Transverse colon (tissue), 4 donors: ENCODE results near the gene ATP9B. TPM values are rescaled to one million over a fixed set of nuclear protein-coding genes. Genes with fewer than 3 reads are reported as not detected.

Experiments used
- DNase-seq: peaks from one replicate; pipeline ENCODE4 v3.0.0-alpha.2; 2019
- H3K27ac ChIP-seq, 4 donors: fragments of 200-600 bp; sonication (generic); 2 replicates each; pipeline ENCODE4 v1.5.1; 2016 to 2018; ENCODE audit warnings: inconsistent platforms in 4 of 4
- H3K27me3 ChIP-seq: fragments of 200-600 bp; sonication (generic); 2 replicates; pipeline ENCODE4 v1.5.1; 2017; ENCODE audit warnings: inconsistent platforms
- H3K36me3 ChIP-seq, 4 donors: fragments of 200-600 bp; sonication (generic); 2 replicates each; pipeline ENCODE4 v1.5.1; 2017 to 2019; ENCODE audit warnings: inconsistent platforms in 4 of 4
- H3K4me1 ChIP-seq, 4 donors: fragments of 200-600 bp; sonication (generic); 2 replicates each; pipeline ENCODE4 v1.5.1; 2017 to 2020; ENCODE audit warnings: inconsistent platforms in 4 of 4
- H3K4me3 ChIP-seq, 4 donors: fragments of 200-600 bp; sonication (generic); 1 replicate in 1 of 4; 2 replicates in 3 of 4; pipeline versions ENCODE4 v1.5.1 to v1.6.1; 2017 to 2019; ENCODE audit warnings: inconsistent platforms in 4 of 4
- H3K9me3 ChIP-seq, 2 donors: fragments of 200-600 bp; sonication (generic); 2 replicates each; pipeline ENCODE4 v1.5.1; 2017 to 2019; ENCODE audit warnings: inconsistent platforms in 2 of 2
- EP300 ChIP-seq: sonication (generic); formaldehyde crosslinking; IDR thresholded peaks from one replicate; pipeline ENCODE4 v1.6.1; 2017; ENCODE audit warnings: antibody characterized with exemption, low read depth
- POLR2A ChIP-seq: fragments of 450-650 bp; IDR thresholded peaks from one replicate; pipeline ENCODE4 v1.6.1; 2016; ENCODE audit warnings: antibody characterized with exemption, mild to moderate bottlenecking, moderate library complexity
- POLR2AphosphoS5 ChIP-seq, 3 donors: sonication (generic); formaldehyde crosslinking; IDR thresholded peaks; one replicate each; pipeline ENCODE4 v1.6.1; 2016; ENCODE audit warnings: antibody characterized with exemption in 3 of 3
- WGBS, 2 donors: methylation state at CpG; one replicate each; pipeline ENCODE4 v1.1.5; 2018; ENCODE audit warnings: low coverage in 1 of 2; 5-methylcytosine and 5-hydroxymethylcytosine counted together
- in situ Hi-C, 4 donors: fragments of 200-750 bp; cut with MboI; loops; one replicate each; pipeline versions ENCODE4 v1.15.0 to v1.15.1; 2017; ENCODE audit warnings: low sequenced_read_pairs in 3 of 4, low pct_ligation_motif_present in 1 of 4, low pct_unique_long_range_greater_than_20kb in 1 of 4
- intact Hi-C: fragments of 100-400 bp; cut with DNase I; formaldehyde crosslinking; loops from one replicate; pipeline ENCODE4 v1.15.1; 2023; ENCODE audit warnings: low total_unique reads
- total RNA-seq, 4 donors: library from RNA; depleted of rRNA; stranded (reverse); fragments of >200 nt; gene quantifications; one replicate each; pipeline ENCODE4 v1.1.0, GENCODE V29; 2016
- TF ChIP-seq, protein P1 (sequence below), 5 experiments: fragments of 200-600 bp in 3 of 5; fragments of 450-650 bp in 2 of 5; sonication (generic) in 3 of 5; IDR thresholded peaks; 1 replicate in 2 of 5; 2 replicates in 3 of 5; pipeline ENCODE4 v1.5.1; 2016 to 2017; ENCODE audit warnings: antibody characterized with exemption in 5 of 5, inconsistent platforms in 3 of 5, mild to moderate bottlenecking in 2 of 5, moderate library complexity in 1 of 5

Gene ATP9B
- total RNA-seq, 4 donors from 2014 or later = 36.3 to 70.3 (median 41.6) TPM

DNA sequence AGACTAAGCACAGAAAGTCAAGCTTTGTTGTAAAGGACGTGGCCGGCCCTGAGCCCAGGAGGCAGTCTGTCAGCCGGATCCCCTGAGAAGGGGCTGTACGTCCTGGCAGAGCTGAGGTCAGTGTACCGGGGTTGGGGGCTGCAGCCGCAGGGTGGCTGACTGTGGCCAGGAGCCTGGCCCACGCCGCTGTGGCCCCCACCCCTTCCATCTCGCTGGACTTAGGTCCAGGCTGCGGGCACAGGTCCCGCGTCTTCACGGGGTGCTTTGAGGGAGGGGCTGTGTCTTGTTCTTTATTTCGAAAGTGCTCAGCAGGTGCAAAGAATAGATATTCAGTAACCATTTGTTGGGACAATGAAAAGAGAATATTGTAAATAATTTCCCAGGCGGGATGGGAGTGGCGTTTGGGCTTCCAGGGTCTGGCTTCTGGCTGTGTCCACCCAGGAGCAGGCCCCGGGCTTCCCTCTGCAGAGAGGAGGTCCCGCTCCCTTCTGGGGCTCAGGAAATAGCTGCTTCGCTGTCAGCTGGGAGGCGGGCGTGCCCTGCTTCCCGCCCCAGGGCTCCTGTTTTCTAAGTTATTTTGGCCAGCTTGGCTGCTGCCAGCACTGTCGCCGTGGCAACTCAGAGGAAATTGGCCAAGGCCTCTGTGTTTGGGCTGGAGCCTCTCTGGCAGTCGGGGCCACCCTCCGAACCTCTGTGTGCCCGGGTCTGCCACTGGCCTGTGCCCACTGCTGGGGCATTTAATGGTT is 334.0 kb downstream of the ATP9B start:
- DNase-seq = peak; percentile 42
- WGBS, 2 donors = 39 to 67% methylated on average over 3 to 27 of the region's 27 CpGs
- Histone ChIP-seq H3K27ac (peak overlapping the region; percentile 14 to 86 (median 64)), H3K27me3 (peaks cover 48% of the 10 kb centered on the region), H3K9me3 (no peaks in the 10 kb centered on the region), H3K4me3 (no peak overlapping the region), H3K36me3 (no peaks in the 10 kb centered on the region), H3K4me1 (peaks cover 13 to 42% (median 30%) of the 10 kb centered on the region in 4 donors)
- TF ChIP-seq EP300 = no peak
- TF ChIP-seq POLR2AphosphoS5 (IDR thresholded peaks at IDR 0.05) = no peak
- TF ChIP-seq POLR2A = no peak
- TF ChIP-seq, protein P1, sequence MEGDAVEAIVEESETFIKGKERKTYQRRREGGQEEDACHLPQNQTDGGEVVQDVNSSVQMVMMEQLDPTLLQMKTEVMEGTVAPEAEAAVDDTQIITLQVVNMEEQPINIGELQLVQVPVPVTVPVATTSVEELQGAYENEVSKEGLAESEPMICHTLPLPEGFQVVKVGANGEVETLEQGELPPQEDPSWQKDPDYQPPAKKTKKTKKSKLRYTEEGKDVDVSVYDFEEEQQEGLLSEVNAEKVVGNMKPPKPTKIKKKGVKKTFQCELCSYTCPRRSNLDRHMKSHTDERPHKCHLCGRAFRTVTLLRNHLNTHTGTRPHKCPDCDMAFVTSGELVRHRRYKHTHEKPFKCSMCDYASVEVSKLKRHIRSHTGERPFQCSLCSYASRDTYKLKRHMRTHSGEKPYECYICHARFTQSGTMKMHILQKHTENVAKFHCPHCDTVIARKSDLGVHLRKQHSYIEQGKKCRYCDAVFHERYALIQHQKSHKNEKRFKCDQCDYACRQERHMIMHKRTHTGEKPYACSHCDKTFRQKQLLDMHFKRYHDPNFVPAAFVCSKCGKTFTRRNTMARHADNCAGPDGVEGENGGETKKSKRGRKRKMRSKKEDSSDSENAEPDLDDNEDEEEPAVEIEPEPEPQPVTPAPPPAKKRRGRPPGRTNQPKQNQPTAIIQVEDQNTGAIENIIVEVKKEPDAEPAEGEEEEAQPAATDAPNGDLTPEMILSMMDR (IDR thresholded peaks at IDR 0.05) = no peak
- in situ Hi-C loops = no loop called here
- intact Hi-C loops = no loop called here

DNA sequence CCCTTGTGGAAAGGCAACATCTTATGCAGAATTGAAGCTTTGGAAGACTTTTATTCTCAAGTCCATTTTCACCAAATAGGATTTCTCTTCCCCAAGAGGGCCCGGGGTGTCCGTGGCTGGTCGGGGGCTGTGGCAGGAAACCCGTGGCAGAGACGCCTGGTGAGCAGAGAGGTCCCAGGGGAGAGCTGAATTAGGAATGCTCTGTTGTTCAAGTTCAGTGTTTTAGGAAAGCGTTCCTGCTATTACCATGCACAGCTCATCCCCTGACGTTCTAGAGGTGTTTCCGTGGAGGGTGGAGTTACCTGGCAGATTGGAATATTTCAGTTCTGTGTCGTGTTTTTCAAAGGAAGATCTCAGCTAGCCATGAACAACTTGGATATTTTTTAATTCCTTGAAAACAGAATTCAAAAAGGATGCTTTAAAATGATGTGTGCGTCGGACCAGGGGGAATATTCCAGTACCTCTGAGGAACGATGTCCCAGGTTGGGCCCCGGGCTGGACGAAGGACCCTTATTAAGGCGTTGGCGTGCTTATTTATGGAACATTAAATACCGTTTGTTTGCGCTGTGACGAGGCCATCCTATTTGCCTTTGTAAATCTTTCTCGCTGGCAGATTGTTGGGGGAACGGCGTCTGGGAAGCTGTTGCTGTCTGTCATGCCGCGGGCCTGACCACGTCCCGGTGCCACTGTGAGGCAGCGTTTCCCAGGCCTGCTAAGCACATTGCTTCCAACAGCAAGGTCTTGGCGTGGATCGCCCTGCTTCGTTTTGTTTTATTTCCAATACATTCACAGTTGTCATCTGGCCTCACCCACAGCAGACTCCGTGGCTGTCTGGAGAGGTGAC is 334.8 kb downstream of the ATP9B start:
- DNase-seq = no peak
- Histone ChIP-seq H3K36me3 (no peaks in the 10 kb centered on the region), H3K9me3 (no peaks in the 10 kb centered on the region), H3K27me3 (peaks cover 40% of the 10 kb centered on the region), H3K4me1 (peaks cover 13 to 38% (median 29%) of the 10 kb centered on the region in 4 donors), H3K4me3 (no peak overlapping the region), H3K27ac (peak overlapping the region; percentile 14 to 86 (median 64))
- TF ChIP-seq EP300 (no peak), POLR2A (no peak), POLR2AphosphoS5 (IDR thresholded peaks at IDR 0.05) (no peak)
- TF ChIP-seq, protein P1 (IDR thresholded peaks at IDR 0.05) = no peak
- 63 to 71% methylated on average over 11 to 31 of the region's 31 CpGs for WGBS, 2 donors
- intact Hi-C loops (no loop called here), in situ Hi-C loops (no loop called here)

DNA sequence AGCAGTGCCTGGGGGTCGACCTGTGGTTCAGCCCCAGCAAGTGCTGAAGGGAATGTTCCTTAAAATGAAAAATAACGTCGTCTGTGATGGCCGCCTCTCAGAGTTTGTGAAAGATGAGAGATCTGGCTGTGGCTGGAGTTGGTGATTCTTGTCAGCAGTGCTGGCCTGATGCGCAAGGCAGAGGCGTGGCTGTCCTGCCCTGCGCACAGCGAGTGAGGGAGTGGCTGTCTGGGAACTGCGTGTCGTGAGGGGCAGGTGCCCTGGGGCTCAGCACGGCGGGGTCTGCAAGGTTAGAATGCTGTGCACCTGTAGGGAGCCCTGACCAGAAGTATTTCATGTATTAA is 335.3 kb downstream of the ATP9B start:
- H3K4me1 ChIP-seq = peaks cover 9 to 34% (median 26%) of the 10 kb centered on the region in 4 donors
- H3K36me3 ChIP-seq = no peaks in the 10 kb centered on the region
- no peak for TF ChIP-seq EP300
- TF ChIP-seq POLR2AphosphoS5 (IDR thresholded peaks at IDR 0.05) = no peak
- TF ChIP-seq, protein P1 (IDR thresholded peaks at IDR 0.05) = no peak
- no peak for TF ChIP-seq POLR2A
- peaks cover 34% of the 10 kb centered on the region for H3K27me3 ChIP-seq
- H3K4me3 ChIP-seq = no peak overlapping the region
- DNase-seq = no peak
- intact Hi-C loops (no loop called here), in situ Hi-C loops (no loop called here)
- peak overlapping the region; percentile 14 to 86 (median 60) for H3K27ac ChIP-seq
- no peaks in the 10 kb centered on the region for H3K9me3 ChIP-seq
- 71% methylated on average over 12 of the region's 12 CpGs; no CpG with 5 or more reads in 1 of the 2 donors for WGBS, 2 donors
